ENCODE measurements around the gene RASL10B.

- TF ChIP-seq CTCF (IDR thresholded peaks at IDR 0.05) = no peak
- TF ChIP-seq POLR2A (IDR thresholded peaks at IDR 0.05) = no peak
Measured at GRCh38 chr17:35700150-35700549, 31.3 kb upstream of the RASL10B start.
